ENCODE measurements around the gene PROB1. TPM values are rescaled to one million over a fixed set of nuclear protein-coding genes. Genes with fewer than 3 reads are reported as not detected.

PROB1 gene
- total and polyA plus RNA-seq, 2 of the 13 experiments (the other 11 are each of a cell fraction or from before 2014, with no cell fraction given): 0.69 to 1.1 TPM

- TF ChIP-seq NFAT5 (CRISPR knock-in tag; IDR thresholded peaks at IDR 0.05) (no peak), PBX3 (CRISPR knock-in tag; IDR thresholded peaks at IDR 0.05; ENCODE audit: borderline replicate concordance) (no peak), SAFB2 (CRISPR knock-in tag; IDR thresholded peaks at IDR 0.05; ENCODE audit: borderline replicate concordance, low read depth) (no peak), EP300 (IDR thresholded peaks at IDR 0.05; ENCODE audit: low read depth in 2 of 2, low read length in 2 of 2) (peak in 1 of 2 experiments; percentile 37; a peak in 1 of 4 replicates), EP300 (CRISPR knock-in tag; IDR thresholded peaks at IDR 0.05; ENCODE audit: borderline replicate concordance) (no peak; the same call in 1 of the 2 replicates), CEBPB (IDR thresholded peaks at IDR 0.05; ENCODE audit: borderline replicate concordance, low read depth, low read length) (peak; percentile 94), POLR2AphosphoS5 (IDR thresholded peaks at IDR 0.05; ENCODE audit: low read depth, low read length) (0 out of 2 replicates have a peak, but pooled peaks have one; percentile 45), ELF3 (CRISPR knock-in tag; IDR thresholded peaks at IDR 0.05) (no peak), GTF2F1 (IDR thresholded peaks at IDR 0.05; ENCODE audit: low read length) (no peak), ZNF660 (CRISPR knock-in tag; IDR thresholded peaks at IDR 0.05; ENCODE audit: borderline replicate concordance, low read depth) (no peak), ZSCAN9 (CRISPR knock-in tag; IDR thresholded peaks at IDR 0.05; ENCODE audit: borderline replicate concordance) (no peak), DNMT3B (CRISPR knock-in tag; conservative IDR thresholded peaks at IDR 0.05) (no peak), TBX2 (CRISPR knock-in tag; IDR thresholded peaks at IDR 0.05; ENCODE audit: borderline replicate concordance) (0 out of 2 replicates have a peak, but pooled peaks have one; percentile 24), ZNF772 (CRISPR knock-in tag; IDR thresholded peaks at IDR 0.05) (no peak), JUN (CRISPR knock-in tag; IDR thresholded peaks at IDR 0.05) (no peak), ZNF567 (CRISPR knock-in tag; IDR thresholded peaks at IDR 0.05; ENCODE audit: borderline replicate concordance) (no peak), ZFP36L2 (CRISPR knock-in tag; IDR thresholded peaks at IDR 0.05) (no peak), EED (CRISPR knock-in tag; IDR thresholded peaks at IDR 0.05) (no peak), RORA (CRISPR knock-in tag; IDR thresholded peaks at IDR 0.05) (no peak)
- TF ChIP-seq, protein P1, sequence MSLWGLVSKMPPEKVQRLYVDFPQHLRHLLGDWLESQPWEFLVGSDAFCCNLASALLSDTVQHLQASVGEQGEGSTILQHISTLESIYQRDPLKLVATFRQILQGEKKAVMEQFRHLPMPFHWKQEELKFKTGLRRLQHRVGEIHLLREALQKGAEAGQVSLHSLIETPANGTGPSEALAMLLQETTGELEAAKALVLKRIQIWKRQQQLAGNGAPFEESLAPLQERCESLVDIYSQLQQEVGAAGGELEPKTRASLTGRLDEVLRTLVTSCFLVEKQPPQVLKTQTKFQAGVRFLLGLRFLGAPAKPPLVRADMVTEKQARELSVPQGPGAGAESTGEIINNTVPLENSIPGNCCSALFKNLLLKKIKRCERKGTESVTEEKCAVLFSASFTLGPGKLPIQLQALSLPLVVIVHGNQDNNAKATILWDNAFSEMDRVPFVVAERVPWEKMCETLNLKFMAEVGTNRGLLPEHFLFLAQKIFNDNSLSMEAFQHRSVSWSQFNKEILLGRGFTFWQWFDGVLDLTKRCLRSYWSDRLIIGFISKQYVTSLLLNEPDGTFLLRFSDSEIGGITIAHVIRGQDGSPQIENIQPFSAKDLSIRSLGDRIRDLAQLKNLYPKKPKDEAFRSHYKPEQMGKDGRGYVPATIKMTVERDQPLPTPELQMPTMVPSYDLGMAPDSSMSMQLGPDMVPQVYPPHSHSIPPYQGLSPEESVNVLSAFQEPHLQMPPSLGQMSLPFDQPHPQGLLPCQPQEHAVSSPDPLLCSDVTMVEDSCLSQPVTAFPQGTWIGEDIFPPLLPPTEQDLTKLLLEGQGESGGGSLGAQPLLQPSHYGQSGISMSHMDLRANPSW (CRISPR knock-in tag; IDR thresholded peaks at IDR 0.05; ENCODE audit: borderline replicate concordance): no peak
Observed at GRCh38 chr5:139383275-139383992, 11.5 kb downstream of the PROB1 start, which contains the start of gene SLC23A1 (continued).
